K562 (cell line): ENCODE data around the gene ADK. TPM values are rescaled to one million over a fixed set of nuclear protein-coding genes. Genes with fewer than 3 reads are reported as not detected.
A peak's percentile ranks its signal among the peaks of the same experiment; 100 is the strongest.

Source experiments
- ATAC-seq: fragments of 200-7000 bp; cut with Tn5 transposase; 3 replicates; pipeline ENCODE4 v1.9.1; 2020; ENCODE audit warnings: moderate library complexity
- BruUV-seq: library from RNA; stranded (reverse); fragments of 400-500 nt; replicated peaks from 2 replicates; lab custom pipeline; 2021; lab: Mats Ljungman, UMichigan
- CTCF ChIA-PET: fragments of 300-600 bp; formaldehyde crosslinking; extraction: SDS; loops from one replicate; lab custom pipeline; 2021; ENCODE audit warnings: low intra/inter-chr PET ratio; lab: Yijun Ruan, JAX
- POLR2A ChIA-PET: fragments of 300-600, 350-650 bp; sonication (Branson Sonifier 250); formaldehyde crosslinking; extraction: SDS; loops from one replicate; lab custom pipeline; 2021; ENCODE audit warnings: antibody characterized with exemption, inconsistent platforms; lab: Yijun Ruan, JAX
- DNase-seq, 4 experiments: peaks; one replicate each; pipeline versions ENCODE4 v3.0.0 to v3.0.0-alpha.2; 2011 to 2018; ENCODE audit warnings: low spot score in 3 of 4, mixed read lengths in 3 of 4; ENCODE audit errors: extremely low read depth in 1 of 4
- FAIRE-seq: peaks from 2 replicates; lab custom pipeline; 2011; peaks lifted over from hg19 to GRCh38; lab: Jason Lieb, UNC
- H2AFZ ChIP-seq: 2 replicates; pipeline ENCODE4 v1.6.0; 2011; ENCODE audit warnings: low read depth, low read length, control low read depth, inconsistent platforms
- H3K27ac ChIP-seq: fragments of 200-600 bp; 3 replicates; pipeline ENCODE4 v1.8.0; 2011; ENCODE audit warnings: low read depth, mild to moderate bottlenecking, control low read depth, inconsistent platforms, low read length, moderate library complexity, mixed read lengths; ENCODE audit errors: extremely low read depth
- H3K27me3 ChIP-seq, 2 experiments: fragments of 300-600 bp in 1 of 2; 2 replicates in 1 of 2; 3 replicates in 1 of 2; pipeline versions ENCODE4 v1.6.0 to v1.8.0; 2011; ENCODE audit warnings: inconsistent platforms in 2 of 2, low read length in 2 of 2, mild to moderate bottlenecking in 1 of 2, mixed read lengths in 1 of 2, moderate library complexity in 1 of 2; ENCODE audit not compliant: control insufficient read depth in 2 of 2, insufficient read depth in 2 of 2
- H3K36me3 ChIP-seq: fragments of 300-600 bp; 3 replicates; pipeline ENCODE4 v1.8.0; 2011; ENCODE audit warnings: mild to moderate bottlenecking, low read length, inconsistent platforms; ENCODE audit not compliant: control insufficient read depth, insufficient read depth
- H3K4me1 ChIP-seq, 2 experiments: fragments of 200-600 bp in 1 of 2; replicated peaks in 1 of 2; 2 replicates in 1 of 2; 3 replicates in 1 of 2; pipeline versions ENCODE4 v1.5.1 to v1.8.0; 2011; ENCODE audit warnings: inconsistent platforms in 2 of 2, low read length in 2 of 2, mild to moderate bottlenecking in 1 of 2, mixed read lengths in 1 of 2, moderate library complexity in 1 of 2; ENCODE audit not compliant: control insufficient read depth in 2 of 2, insufficient read depth in 2 of 2
- H3K4me2 ChIP-seq: 2 replicates; pipeline ENCODE4 v1.6.1; 2011; ENCODE audit warnings: low read length, control low read depth, inconsistent platforms, mixed read lengths; ENCODE audit not compliant: insufficient read depth
- H3K4me3 ChIP-seq: fragments of 200-600 bp; sonication (generic), shearing (Covaris generic); 2 replicates; pipeline ENCODE4 v1.5.1; 2016; ENCODE audit warnings: control low read depth, inconsistent platforms
- H3K79me2 ChIP-seq: fragments of 200-600 bp; 3 replicates; pipeline ENCODE4 v1.8.0; 2011; ENCODE audit warnings: low read length, inconsistent platforms; ENCODE audit not compliant: control insufficient read depth, insufficient read depth
- H3K9ac ChIP-seq, 2 experiments: 2 replicates each; pipeline versions ENCODE4 v1.6.0 to v1.6.1; 2011; ENCODE audit warnings: low read depth in 2 of 2, low read length in 2 of 2, control low read depth in 1 of 2, inconsistent platforms in 1 of 2, mild to moderate bottlenecking in 1 of 2, mixed read lengths in 1 of 2; ENCODE audit not compliant: insufficient read depth in 1 of 2
- H3K9me1 ChIP-seq: one replicate; pipeline ENCODE4 v1.6.0; 2011; ENCODE audit warnings: inconsistent platforms, mild to moderate bottlenecking, low read length, moderate library complexity; ENCODE audit not compliant: control insufficient read depth, insufficient read depth
- H3K9me3 ChIP-seq: replicated peaks from 2 replicates; pipeline ENCODE4 v1.5.1; 2011; ENCODE audit warnings: low read depth, low read length, inconsistent platforms; ENCODE audit not compliant: control insufficient read depth, insufficient read depth
- H4K20me1 ChIP-seq: replicated peaks from 2 replicates; pipeline ENCODE4 v1.6.1; 2011; ENCODE audit warnings: low read length, inconsistent platforms, mixed read lengths; ENCODE audit not compliant: control insufficient read depth, insufficient read depth
- BCOR ChIP-seq: fragments of 450-650 bp; IDR thresholded peaks from 2 replicates; pipeline ENCODE4 v1.6.1; 2016
- HDAC8 ChIP-seq: fragments of 450-650 bp; IDR thresholded peaks from 2 replicates; pipeline ENCODE4 v1.6.1; 2016; ENCODE audit warnings: mild to moderate bottlenecking, missing genetic modification characterization, moderate library complexity, missing compliant biosample characterization
- HMG20A ChIP-seq: fragments of 450-650 bp; formaldehyde crosslinking; conservative IDR thresholded peaks from 2 replicates; pipeline ENCODE4 v1.4.0; 2020; ENCODE audit warnings: mild to moderate bottlenecking, mixed read lengths
- KDM1A ChIP-seq, 2 experiments: fragments of 450-650 bp; IDR thresholded peaks; 2 replicates each; pipeline ENCODE4 v1.6.1; 2016; ENCODE audit warnings: mild to moderate bottlenecking in 2 of 2
- NFRKB ChIP-seq: fragments of 450-650 bp; IDR thresholded peaks from 2 replicates; pipeline ENCODE4 v1.6.1; 2016; ENCODE audit warnings: low read depth
- NUFIP1 ChIP-seq: fragments of 450-650 bp; IDR thresholded peaks from 2 replicates; pipeline ENCODE4 v1.6.1; 2018; ENCODE audit not compliant: partially characterized antibody
- POLR2A ChIP-seq: fragments of 450-650 bp; conservative IDR thresholded peaks from 2 replicates; pipeline ENCODE4 v1.6.1; 2016
- RBM25 ChIP-seq: fragments of 200-400 bp; formaldehyde crosslinking; IDR thresholded peaks from 2 replicates; pipeline ENCODE4 v1.6.1; 2018; ENCODE audit warnings: low read length, low read depth, moderate library complexity; ENCODE audit not compliant: severe bottlenecking
- ZNF146 ChIP-seq: IDR thresholded peaks from one replicate; pipeline ENCODE4 v1.6.1; 2018; ENCODE audit warnings: missing compliant biosample characterization; ENCODE audit not compliant: unreplicated experiment
- WGBS: fragments of 100-300 bp; shearing (Covaris generic); methylation state at CpG from one replicate; pipeline ENCODE4 v1.1.6; 2016; ENCODE audit warnings: low coverage, mixed read lengths; ENCODE audit not compliant: insufficient coverage; ENCODE audit errors: missing lambda C conversion rate; 5-methylcytosine and 5-hydroxymethylcytosine counted together
- in situ Hi-C: fragments of 300-500 bp; cut with MboI; formaldehyde crosslinking; loops from 4 replicates; pipeline ENCODE4 v1.15.0; 2018; ENCODE audit warnings: inconsistent platforms, mixed read lengths
- intact Hi-C: fragments of 100-400 bp; cut with micrococcal nuclease; formaldehyde crosslinking; loops from 2 replicates; pipeline ENCODE4 v1.14.2; 2022
- polyA plus RNA-seq, 8 experiments: library from polyadenylated mRNA; depleted of rRNA in 4 of 8; stranded (reverse) in 5 of 8; unstranded in 3 of 8; fragments of >200 nt; fragmentation: Nextera tagmentation in 2 of 8; fragmentation: Illumina TruSeq in 1 of 8; extraction: Ambion mirVana in 2 of 8; extraction: Trizol in 1 of 8; gene quantifications; 2 replicates each; pipeline versions ENCODE4 v1.2.1 to v1.2.3, GENCODE V29; 2011 to 2014; ENCODE audit warnings: inconsistent platforms in 1 of 8, missing spikeins in 1 of 8
- total RNA-seq, 7 experiments: library from RNA; depleted of rRNA in 6 of 7; stranded (reverse); fragments of >200 nt in 6 of 7; fragmentation: Illumina TruSeq in 2 of 7; extraction: Trizol in 2 of 7; gene quantifications; 2 replicates each; pipeline versions ENCODE4 v1.2.1 to v1.2.3, GENCODE V29; 2011 to 2021; ENCODE audit warnings: low replicate concordance in 1 of 7

The ADK gene
- total and polyA plus RNA-seq, 9 of the 15 experiments (the other 6 are each of a cell fraction or from before 2014, with no cell fraction given), result 54.2 to 97.8 (median 73.6) TPM

DNA sequence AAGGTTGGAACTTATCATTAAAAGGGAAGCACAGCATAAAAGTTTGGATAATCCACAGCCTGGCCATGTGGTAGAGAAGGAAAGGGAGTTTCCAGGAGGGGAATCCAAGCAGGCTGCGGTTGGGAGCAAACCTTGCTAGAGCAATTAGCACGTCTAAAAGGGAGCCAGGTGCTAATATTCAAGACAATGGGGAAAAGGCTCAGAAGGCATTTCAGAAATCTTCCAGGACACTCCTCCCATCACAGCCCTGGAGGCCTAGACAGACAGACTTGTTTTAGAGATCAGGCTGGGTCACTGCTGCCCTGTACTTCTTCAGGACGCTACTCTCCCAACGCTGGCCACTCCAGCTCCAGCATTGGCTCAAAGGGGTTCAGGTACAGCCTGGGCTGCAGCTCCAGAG, 579.2 kb downstream of the ADK start:
- POLR2A ChIA-PET, result interaction anchor here (1.1 kb wide), 1 partner anchor 9 kb away, joined by 4 read pairs; no protein-coding TSS in a partner anchor
- ATAC-seq (peak; percentile 28; the same call in 2 of the 3 replicates), FAIRE-seq (no peak), DNase-seq (no peak)
- WGBS, result 9% methylated on average over 4 of the region's 4 CpGs
- no peaks in the 10 kb centered on the region for H4K20me1 ChIP-seq
- no peak for TF ChIP-seq NFRKB
- TF ChIP-seq HDAC8, result no peak
- TF ChIP-seq HMG20A (CRISPR knock-in tag), result no peak
- H3K79me2 ChIP-seq, result no peaks in the 10 kb centered on the region
- no peaks in the 10 kb centered on the region for H3K9me3 ChIP-seq
- no peaks in the 10 kb centered on the region for H3K4me1 ChIP-seq
- no TSS peak for BruUV-seq
- H3K9ac ChIP-seq, result no peak overlapping the region
- intact Hi-C loops, result loop anchor here (5.0 to 10.0 kb wide), 3 partner anchors 48 to 505 kb away; partner anchors contain the start of gene COMTD1
- CTCF ChIA-PET, result no interaction called here
- no peak overlapping the region for H2AFZ ChIP-seq
- H3K36me3 ChIP-seq, result no peaks in the 10 kb centered on the region
- no peak overlapping the region for H3K4me3 ChIP-seq
- in situ Hi-C loops, result loop anchor here (10.0 kb wide), 1 partner anchor 365 kb away; a partner anchor contains a TSS
- H3K9me1 ChIP-seq, result no peaks in the 10 kb centered on the region
- no peak overlapping the region for H3K4me2 ChIP-seq
- no peak overlapping the region for H3K27ac ChIP-seq
- H3K27me3 ChIP-seq, result no peaks in the 10 kb centered on the region

DNA sequence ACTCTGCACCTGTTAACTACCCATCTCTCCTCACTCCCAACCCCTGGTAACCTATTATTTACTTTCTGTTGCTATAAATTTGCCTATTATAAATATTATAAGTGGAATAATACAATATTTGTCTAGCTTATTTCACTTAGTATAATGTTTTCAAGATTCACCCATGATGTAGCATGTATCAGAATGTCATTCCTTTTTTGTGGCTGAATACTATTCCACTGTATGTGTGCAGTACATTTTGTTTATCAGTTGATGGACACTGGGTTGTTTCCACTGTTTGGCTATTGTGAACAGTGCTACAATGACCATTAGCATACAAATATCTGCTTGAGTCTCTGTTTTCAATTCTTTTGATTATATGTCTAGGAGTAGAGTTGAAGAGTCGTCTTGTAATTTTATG, 582.6 kb downstream of the ADK start:
- Histone ChIP-seq H3K27ac (no peak overlapping the region), H4K20me1 (no peaks in the 10 kb centered on the region), H3K79me2 (no peaks in the 10 kb centered on the region), H3K27me3 (no peaks in the 10 kb centered on the region), H3K9me1 (no peaks in the 10 kb centered on the region), H3K36me3 (no peaks in the 10 kb centered on the region), H3K9me3 (no peaks in the 10 kb centered on the region), H3K4me2 (no peak overlapping the region), H3K4me1 (no peaks in the 10 kb centered on the region), H3K9ac (no peak overlapping the region), H3K4me3 (no peak overlapping the region), H2AFZ (no peak overlapping the region)
- ChIA-PET CTCF (no interaction called here), POLR2A (interaction anchor here (0.6 kb wide), 2 partner anchors 10 to 74 kb away, joined by 3 read pairs; no protein-coding TSS in a partner anchor)
- no TSS peak for BruUV-seq
- ATAC-seq, result no peak
- 60% methylated on average over 1 of the region's 1 CpG for WGBS
- intact Hi-C loops (loop anchor here (5.0 to 10.0 kb wide), 3 partner anchors 51 to 501 kb away; partner anchors contain the start of gene COMTD1), in situ Hi-C loops (loop anchor here (10.0 kb wide), 1 partner anchor 361 kb away; a partner anchor contains a TSS)
- TF ChIP-seq KDM1A (IDR thresholded peaks at IDR 0.05) (0 out of 4 replicates have a peak, but pooled peaks have one; percentile 25 to 28), BCOR (peak; percentile 40; the same call in 1 of the 2 replicates), ZNF146 (CRISPR knock-in tag) (peak; percentile 95), RBM25 (peak; percentile 66), POLR2A (no peak), NUFIP1 (no peak)
- no peak for DNase-seq
- no peak for FAIRE-seq
